K562 (cell line): ENCODE data around the gene PCDH12. TPM values are rescaled to one million over a fixed set of nuclear protein-coding genes. Genes with fewer than 3 reads are reported as not detected.
A peak's percentile ranks its signal among the peaks of the same experiment; 100 is the strongest.

Experiments
- GABPB2 ChIP-seq: fragments of 250-450 bp; sonication (Bioruptor Pico); conservative IDR thresholded peaks from 2 replicates; pipeline ENCODE4 v1.5.1; 2021; ENCODE audit warnings: mild to moderate bottlenecking
- GTF2F1 ChIP-seq: IDR thresholded peaks from 2 replicates; pipeline ENCODE4 v1.6.1; 2011; ENCODE audit warnings: low read depth, low read length, improper control_type of control experiment
- HCFC1 ChIP-seq: IDR thresholded peaks from 2 replicates; pipeline ENCODE4 v1.6.1; 2012; ENCODE audit warnings: low read depth, low read length, improper control_type of control experiment
- HMGN3 ChIP-seq: IDR thresholded peaks from 2 replicates; pipeline ENCODE4 v1.6.1; 2011; ENCODE audit warnings: borderline replicate concordance, low read depth, mild to moderate bottlenecking, mixed read lengths, low read length; ENCODE audit not compliant: insufficient read length; ENCODE audit errors: extremely low read depth
- ILK ChIP-seq: fragments of 450-650 bp; IDR thresholded peaks from 2 replicates; pipeline ENCODE4 v1.6.1; 2016; ENCODE audit warnings: missing genetic modification characterization, low read depth, mild to moderate bottlenecking, missing compliant biosample characterization, moderate library complexity, borderline replicate concordance
- KAT7 ChIP-seq: sonication (generic); formaldehyde crosslinking; IDR thresholded peaks from 2 replicates; pipeline ENCODE4 v1.8.0; 2022; ENCODE audit warnings: missing genetic modification reagents, mild to moderate bottlenecking, borderline replicate concordance
- MBD2 ChIP-seq: sonication (generic); IDR thresholded peaks from 2 replicates; pipeline ENCODE4 v1.6.1; 2016; ENCODE audit warnings: low read depth, borderline replicate concordance
- MYNN ChIP-seq, 2 experiments: sonication (generic); formaldehyde crosslinking in 1 of 2; IDR thresholded peaks; 2 replicates each; pipeline versions ENCODE4 v1.5.0 to v1.6.1; 2016 to 2020; ENCODE audit warnings: antibody characterized with exemption in 1 of 2, missing genetic modification reagents in 1 of 2
- NCOA1 ChIP-seq: fragments of 450-650 bp; IDR thresholded peaks from 2 replicates; pipeline ENCODE4 v1.6.1; 2016; ENCODE audit warnings: low read depth
- NFRKB ChIP-seq: fragments of 450-650 bp; IDR thresholded peaks from 2 replicates; pipeline ENCODE4 v1.6.1; 2016; ENCODE audit warnings: low read depth
- PHB2 ChIP-seq: fragments of 450-650 bp; IDR thresholded peaks from 2 replicates; pipeline ENCODE4 v1.6.1; 2017; ENCODE audit warnings: low read depth
- PHF20 ChIP-seq: fragments of 450-650 bp; IDR thresholded peaks from 2 replicates; pipeline ENCODE4 v1.6.1; 2018; ENCODE audit not compliant: partially characterized antibody
- RHOXF2B ChIP-seq: fragments of 250-450 bp; sonication (Bioruptor Pico); conservative IDR thresholded peaks from 2 replicates; pipeline ENCODE4 v1.5.1; 2021
- SMAD4 ChIP-seq: fragments of 250-450 bp; sonication (Bioruptor Pico); conservative IDR thresholded peaks from 2 replicates; pipeline ENCODE4 v1.8.0; 2021; ENCODE audit warnings: inconsistent platforms, mild to moderate bottlenecking, moderate library complexity
- SMARCA5 ChIP-seq: fragments of 450-650 bp; IDR thresholded peaks from 2 replicates; pipeline ENCODE4 v1.6.1; 2016
- TCFL5 ChIP-seq: fragments of 250-450 bp; sonication (Bioruptor Pico); conservative IDR thresholded peaks from 2 replicates; pipeline ENCODE4 v1.6.1; 2021; ENCODE audit warnings: mild to moderate bottlenecking, moderate library complexity, matching md5 sums
- TEAD1 ChIP-seq, 2 experiments: fragments of 450-650 bp in 1 of 2; sonication (generic) in 1 of 2; formaldehyde crosslinking; IDR thresholded peaks; 2 replicates each; pipeline versions ENCODE4 v1.4.0 to v1.8.0; 2020 to 2022; ENCODE audit warnings: mild to moderate bottlenecking in 2 of 2, missing genetic modification reagents in 1 of 2
- ZBTB40 ChIP-seq, 2 experiments: fragments of 450-650 bp in 1 of 2; sonication (generic) in 1 of 2; formaldehyde crosslinking in 1 of 2; IDR thresholded peaks; 2 replicates each; pipeline versions ENCODE4 v1.7.1 to v1.9.0; 2016 to 2022; ENCODE audit warnings: inconsistent platforms in 1 of 2, mild to moderate bottlenecking in 1 of 2, missing genetic modification reagents in 1 of 2
- polyA plus RNA-seq, 8 experiments: library from polyadenylated mRNA; depleted of rRNA in 4 of 8; stranded (reverse) in 5 of 8; unstranded in 3 of 8; fragments of >200 nt; fragmentation: Nextera tagmentation in 2 of 8; fragmentation: Illumina TruSeq in 1 of 8; extraction: Ambion mirVana in 2 of 8; extraction: Trizol in 1 of 8; gene quantifications; 2 replicates each; pipeline versions ENCODE4 v1.2.1 to v1.2.3, GENCODE V29; 2011 to 2014; ENCODE audit warnings: inconsistent platforms in 1 of 8, missing spikeins in 1 of 8
- total RNA-seq, 7 experiments: library from RNA; depleted of rRNA in 6 of 7; stranded (reverse); fragments of >200 nt in 6 of 7; fragmentation: Illumina TruSeq in 2 of 7; extraction: Trizol in 2 of 7; gene quantifications; 2 replicates each; pipeline versions ENCODE4 v1.2.1 to v1.2.3, GENCODE V29; 2011 to 2021; ENCODE audit warnings: low replicate concordance in 1 of 7

PCDH12 gene
- total and polyA plus RNA-seq, 9 of the 15 experiments (the other 6 are each of a cell fraction or from before 2014, with no cell fraction given): 0.01 to 0.04 (median 0.01) TPM; not detected in 4

- TF ChIP-seq ZBTB40 (IDR thresholded peaks at IDR 0.05): peak; percentile 95
- TF ChIP-seq ZBTB40 (CRISPR knock-in tag; IDR thresholded peaks at IDR 0.05): no peak
- TF ChIP-seq MBD2: peak; percentile 70; the same call in 1 of the 2 replicates
- TF ChIP-seq HMGN3: peak; percentile 78
- peak; percentile 50; the same call in 1 of the 2 replicates for TF ChIP-seq HCFC1
- TF ChIP-seq RHOXF2B (CRISPR knock-in tag): 0 out of 2 replicates have a peak, but pooled peaks have one; percentile 6
- no peak for TF ChIP-seq SMAD4 (CRISPR knock-in tag)
- TF ChIP-seq TEAD1 (CRISPR knock-in tag; IDR thresholded peaks at IDR 0.05): peak; percentile 36 to 97; a peak in 3 of 4 replicates
- TF ChIP-seq GTF2F1: 0 out of 2 replicates have a peak, but pooled peaks have one; percentile 12
- TF ChIP-seq PHB2: no peak
- TF ChIP-seq NFRKB: peak; percentile 73; the same call in 1 of the 2 replicates
- TF ChIP-seq GABPB2: 0 out of 2 replicates have a peak, but pooled peaks have one; percentile 14
- TF ChIP-seq SMARCA5: no peak
- TF ChIP-seq MYNN (IDR thresholded peaks at IDR 0.05): peak; percentile 16; the same call in 1 of the 2 replicates
- TF ChIP-seq MYNN (CRISPR knock-in tag; IDR thresholded peaks at IDR 0.05): no peak
- peak; percentile 50; the same call in 1 of the 2 replicates for TF ChIP-seq NCOA1
- peak; percentile 93 for TF ChIP-seq PHF20
- TF ChIP-seq KAT7: 0 out of 2 replicates have a peak, but pooled peaks have one; percentile 72
- no peak for TF ChIP-seq TCFL5 (CRISPR knock-in tag)
- TF ChIP-seq ILK (tag): no peak
Observed at GRCh38 chr5:141923448-141924313, 34.3 kb downstream of the PCDH12 start, which contains the start of gene DELE1 (continued).
